GM21723 (cell line): ENCODE measurements around the gene SCAPER.

Experiments used
- ATAC-seq: cut with Tn5 transposase; IDR thresholded peaks from one replicate; pipeline ENCODE4 v1.9.1; 2021; ENCODE audit warnings: mild to moderate bottlenecking, moderate library complexity; ENCODE audit not compliant: unreplicated experiment

SCAPER gene

DNA sequence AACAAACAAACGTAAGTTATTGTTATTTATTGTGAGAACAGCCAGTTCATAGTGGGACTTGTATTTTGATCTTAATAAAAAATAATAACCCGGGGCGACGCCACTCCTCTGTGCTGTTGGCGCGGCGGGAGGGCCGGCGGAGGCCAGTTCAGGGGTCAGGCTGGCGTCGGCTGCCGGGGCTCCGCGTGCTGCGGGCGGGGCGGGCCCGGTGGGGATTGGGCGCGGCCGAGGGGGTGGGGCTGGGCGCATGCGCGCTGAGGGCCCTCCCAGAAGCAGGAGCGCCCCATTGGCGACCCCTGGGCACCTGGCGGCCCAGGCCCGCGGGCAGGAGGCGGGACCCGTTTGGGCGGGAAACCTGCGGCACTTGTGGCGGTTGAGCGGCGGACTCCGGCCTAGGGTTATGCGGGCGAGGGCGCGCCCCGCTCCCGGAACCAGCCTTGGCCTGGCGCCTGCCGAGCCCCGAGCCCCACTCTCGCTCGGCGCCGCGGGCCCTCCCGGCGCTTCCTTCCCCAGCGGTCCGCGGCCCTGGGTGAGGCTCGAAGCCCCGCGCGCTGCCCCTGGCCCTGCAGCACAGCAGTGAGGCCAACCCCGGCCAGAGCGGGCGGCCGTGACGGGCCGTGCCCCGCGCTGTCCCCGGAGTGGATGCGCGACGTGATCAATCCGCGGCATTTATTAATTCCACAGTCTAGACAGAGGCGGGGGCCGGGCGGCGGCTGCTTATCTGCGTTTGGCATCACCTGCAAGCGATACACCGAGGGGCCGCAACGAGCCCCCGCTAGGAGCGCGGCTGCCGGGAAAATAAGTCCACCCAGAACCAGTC, 562.5 kb downstream of the SCAPER start:
- no peak for ATAC-seq

DNA sequence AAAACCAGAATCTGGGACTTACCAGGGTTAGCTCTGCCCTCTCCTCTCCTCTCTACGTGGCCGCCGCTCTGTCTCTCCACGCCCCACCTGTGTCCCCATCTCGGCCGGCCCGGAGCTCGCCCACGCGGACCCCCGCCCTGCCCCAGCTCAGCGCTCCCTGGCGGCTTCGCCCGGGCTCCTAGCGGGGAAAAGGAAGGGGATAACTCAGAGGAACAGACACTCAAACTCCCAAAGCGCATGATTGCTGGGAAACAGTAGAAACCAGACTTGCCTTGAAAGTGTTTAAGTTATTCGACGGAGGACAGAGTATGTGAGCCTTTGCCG, 563.1 kb downstream of the SCAPER start:
- no peak for ATAC-seq

DNA sequence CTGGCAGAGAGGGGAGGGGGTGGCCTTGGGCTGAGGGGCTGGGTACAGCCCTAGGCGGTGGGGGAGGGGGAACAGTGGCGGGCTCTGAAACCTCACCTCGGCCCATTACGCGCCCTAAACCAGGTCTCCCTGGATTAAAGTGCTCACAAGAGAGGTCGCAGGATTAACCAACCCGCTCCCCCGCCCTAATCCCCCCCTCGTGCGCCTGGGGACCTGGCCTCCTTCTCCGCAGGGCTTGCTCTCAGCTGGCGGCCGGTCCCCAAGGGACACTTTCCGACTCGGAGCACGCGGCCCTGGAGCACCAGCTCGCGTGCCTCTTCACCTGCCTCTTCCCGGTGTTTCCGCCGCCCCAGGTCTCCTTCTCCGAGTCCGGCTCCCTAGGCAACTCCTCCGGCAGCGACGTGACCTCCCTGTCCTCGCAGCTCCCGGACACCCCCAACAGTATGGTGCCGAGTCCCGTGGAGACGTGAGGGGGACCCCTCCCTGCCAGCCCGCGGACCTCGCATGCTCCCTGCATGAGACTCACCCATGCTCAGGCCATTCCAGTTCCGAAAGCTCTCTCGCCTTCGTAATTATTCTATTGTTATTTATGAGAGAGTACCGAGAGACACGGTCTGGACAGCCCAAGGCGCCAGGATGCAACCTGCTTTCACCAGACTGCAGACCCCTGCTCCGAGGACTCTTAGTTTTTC, 563.6 kb downstream of the SCAPER start:
- ATAC-seq: no peak

DNA sequence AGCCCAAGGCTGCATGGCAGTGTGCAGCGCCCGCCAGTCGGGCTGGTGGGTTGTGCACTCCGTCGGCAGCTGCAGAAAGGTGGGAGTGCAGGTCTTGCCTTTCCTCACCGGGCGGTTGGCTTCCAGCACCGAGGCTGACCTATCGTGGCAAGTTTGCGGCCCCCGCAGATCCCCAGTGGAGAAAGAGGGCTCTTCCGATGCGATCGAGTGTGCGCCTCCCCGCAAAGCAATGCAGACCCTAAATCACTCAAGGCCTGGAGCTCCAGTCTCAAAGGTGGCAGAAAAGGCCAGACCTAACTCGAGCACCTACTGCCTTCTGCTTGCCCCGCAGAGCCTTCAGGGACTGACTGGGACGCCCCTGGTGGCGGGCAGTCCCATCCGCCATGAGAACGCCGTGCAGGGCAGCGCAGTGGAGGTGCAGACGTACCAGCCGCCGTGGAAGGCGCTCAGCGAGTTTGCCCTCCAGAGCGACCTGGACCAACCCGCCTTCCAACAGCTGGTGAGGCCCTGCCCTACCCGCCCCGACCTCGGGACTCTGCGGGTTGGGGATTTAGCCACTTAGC, 564.3 kb downstream of the SCAPER start:
- no peak for ATAC-seq

DNA sequence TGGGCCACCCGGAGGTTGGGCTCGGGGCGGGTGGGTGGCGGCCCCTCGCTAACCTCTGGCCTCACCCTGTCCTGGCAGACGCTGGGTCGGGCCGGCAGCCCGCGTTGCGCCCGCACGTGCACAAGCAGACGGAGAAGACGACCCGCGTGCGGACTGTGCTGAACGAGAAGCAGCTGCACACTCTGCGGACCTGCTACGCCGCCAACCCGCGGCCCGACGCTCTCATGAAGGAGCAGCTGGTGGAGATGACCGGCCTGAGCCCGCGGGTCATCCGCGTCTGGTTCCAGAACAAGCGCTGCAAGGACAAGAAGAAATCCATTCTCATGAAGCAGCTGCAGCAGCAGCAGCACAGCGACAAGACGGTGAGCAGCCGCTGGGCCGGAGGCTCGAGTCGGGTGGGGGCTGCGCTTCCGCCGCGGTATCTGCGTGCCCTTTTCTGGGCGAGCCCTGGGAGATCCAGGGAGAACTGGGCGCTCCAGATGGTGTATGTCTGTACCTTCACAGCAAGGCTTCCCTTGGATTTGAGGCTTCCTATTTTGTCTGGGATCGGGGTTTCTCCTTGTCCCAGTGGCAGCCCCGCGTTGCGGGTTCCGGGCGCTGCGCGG, 564.8 kb downstream of the SCAPER start:
- ATAC-seq: no peak

DNA sequence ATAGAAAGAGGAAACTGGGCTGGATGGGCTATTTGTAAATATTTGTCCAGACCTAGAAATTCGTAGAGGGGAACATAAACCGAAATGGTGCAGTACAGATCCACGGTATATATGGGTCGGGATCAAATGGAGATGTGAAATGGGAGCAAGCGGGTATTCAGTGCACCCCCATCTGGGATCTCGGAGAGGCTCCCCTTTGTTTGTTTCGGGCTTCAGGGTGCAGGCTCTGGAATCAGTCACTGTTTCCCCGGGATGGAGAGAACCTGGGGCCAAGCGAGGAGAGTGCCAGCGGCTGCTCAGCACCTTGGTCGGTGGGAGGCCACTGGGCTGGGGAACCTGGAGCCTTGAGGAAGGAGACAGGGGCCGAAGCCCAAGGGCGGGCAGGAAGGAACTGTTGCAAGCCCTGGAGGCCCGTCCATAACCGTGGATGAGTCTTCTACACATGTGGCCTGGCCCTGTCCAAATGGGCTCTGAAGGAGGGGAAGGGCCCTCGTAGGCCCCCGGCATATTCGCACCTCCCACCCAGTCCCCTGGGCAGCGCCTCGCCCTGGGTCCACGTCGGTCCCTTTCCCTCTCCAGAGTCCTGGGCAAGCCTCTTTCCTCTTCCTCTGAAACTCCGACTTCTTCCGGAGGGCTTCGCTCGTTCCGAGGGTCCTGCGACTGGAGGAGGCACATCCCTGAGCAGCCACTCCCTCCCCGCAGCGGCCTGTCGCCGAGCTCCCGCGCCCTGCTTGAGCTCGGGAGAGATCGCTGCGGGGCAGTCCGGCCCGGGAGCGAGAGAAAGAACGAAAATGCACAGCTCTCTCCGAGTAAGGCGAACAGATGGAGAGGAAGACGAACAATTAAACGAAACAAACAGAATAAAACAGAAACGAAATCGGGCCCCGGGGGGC, 565.6 kb downstream of the SCAPER start:
- ATAC-seq: no peak

DNA sequence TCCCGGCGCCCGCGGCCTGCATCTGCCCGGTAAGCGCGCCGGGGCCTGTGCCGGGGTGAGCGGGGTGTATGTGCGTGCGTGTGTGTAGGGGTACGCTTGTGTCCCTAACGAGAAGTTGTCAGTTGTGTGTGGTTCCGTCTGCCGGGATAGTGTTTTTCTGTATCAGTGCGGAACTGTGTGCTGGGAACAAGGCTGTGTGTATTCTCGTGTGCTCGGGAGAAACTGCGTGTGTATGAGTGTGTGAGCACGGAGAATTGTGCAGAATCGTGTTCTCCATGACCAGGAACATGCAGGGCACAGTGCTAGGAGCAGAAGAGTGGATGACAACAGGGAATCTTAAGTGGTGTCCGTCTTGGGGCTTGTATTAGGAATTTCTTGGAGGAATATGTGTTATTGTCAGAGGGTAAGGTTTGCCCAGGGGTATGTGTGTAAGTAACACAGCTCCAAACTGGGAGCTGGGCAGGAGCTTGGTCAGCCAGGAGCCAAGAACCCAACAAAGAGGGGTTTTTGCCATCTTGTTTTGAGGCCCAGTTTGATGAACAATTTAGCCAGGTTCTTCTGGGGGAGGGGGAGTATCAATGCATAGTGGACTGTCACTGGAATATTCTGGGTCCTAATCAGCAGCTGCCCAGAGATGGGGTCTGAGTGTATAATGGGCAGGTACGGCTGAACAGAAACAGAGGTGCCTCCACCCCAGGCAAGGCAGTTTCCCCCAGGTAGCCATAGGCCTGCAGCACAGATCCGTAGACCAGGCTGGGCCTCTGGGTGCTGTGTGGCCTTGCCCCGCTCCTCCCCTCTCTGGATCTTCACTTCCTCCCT, 566.4 kb downstream of the SCAPER start:
- ATAC-seq: no peak

DNA sequence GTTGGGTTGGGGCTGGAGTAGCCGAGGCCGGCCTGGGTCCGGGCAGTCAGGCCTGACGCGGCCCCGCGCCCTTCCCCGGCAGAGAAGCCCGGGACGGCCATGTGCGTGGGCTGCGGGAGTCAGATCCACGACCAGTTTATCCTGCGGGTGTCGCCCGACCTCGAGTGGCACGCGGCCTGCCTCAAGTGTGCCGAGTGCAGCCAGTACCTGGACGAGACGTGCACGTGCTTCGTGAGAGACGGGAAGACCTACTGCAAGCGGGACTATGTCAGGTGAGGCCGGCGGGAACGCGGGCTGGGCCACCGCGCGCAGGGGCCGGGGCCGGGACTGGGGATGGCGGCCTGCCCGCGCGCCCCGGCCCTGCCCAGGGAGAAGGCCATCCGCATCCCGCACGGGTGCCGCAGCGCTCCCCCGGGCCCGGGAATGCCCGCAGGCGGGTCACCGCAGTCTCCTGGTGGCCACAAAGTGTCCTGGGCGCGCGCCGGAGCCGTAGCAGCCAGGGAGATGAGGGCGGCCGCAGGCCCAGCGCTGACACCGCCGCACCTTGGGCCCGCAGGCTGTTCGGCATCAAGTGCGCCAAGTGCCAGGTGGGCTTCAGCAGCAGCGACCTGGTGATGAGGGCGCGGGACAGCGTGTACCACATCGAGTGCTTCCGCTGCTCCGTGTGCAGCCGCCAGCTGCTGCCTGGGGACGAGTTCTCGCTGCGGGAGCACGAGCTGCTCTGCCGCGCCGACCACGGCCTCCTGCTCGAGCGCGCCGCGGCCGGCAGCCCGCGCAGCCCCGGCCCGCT, 567.2 kb downstream of the SCAPER start:
- ATAC-seq: no peak

DNA sequence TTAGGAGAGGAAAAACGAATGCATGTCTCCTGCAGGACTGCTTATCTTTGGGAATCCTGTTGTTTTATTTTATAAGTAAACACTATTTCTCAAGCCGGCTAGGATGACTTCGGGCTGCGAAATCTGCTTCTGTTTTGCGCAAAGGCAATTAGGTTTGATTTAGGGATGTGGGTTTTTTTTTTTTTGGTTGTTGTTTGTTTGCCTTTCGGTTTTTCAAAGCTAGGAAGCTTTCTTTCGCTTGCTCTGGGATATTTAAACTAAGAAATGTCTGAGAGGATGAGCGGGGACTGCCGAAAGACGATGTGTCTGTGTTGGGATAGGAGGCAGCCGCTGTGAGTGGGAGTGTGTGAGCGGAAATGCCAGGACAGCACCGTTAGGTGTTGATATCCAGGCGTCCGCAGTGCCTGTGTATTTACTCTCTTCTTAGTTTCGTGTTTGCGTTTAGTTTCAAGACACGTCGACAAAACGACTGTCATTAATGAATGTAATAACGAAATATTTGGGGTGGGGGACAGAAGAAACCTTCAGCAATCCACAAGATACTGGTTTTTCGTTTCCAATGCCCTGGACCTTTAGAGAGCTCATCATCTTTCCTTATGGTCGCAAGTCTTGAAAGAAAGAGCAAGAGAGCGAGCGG, 568.0 kb downstream of the SCAPER start:
- no peak for ATAC-seq

DNA sequence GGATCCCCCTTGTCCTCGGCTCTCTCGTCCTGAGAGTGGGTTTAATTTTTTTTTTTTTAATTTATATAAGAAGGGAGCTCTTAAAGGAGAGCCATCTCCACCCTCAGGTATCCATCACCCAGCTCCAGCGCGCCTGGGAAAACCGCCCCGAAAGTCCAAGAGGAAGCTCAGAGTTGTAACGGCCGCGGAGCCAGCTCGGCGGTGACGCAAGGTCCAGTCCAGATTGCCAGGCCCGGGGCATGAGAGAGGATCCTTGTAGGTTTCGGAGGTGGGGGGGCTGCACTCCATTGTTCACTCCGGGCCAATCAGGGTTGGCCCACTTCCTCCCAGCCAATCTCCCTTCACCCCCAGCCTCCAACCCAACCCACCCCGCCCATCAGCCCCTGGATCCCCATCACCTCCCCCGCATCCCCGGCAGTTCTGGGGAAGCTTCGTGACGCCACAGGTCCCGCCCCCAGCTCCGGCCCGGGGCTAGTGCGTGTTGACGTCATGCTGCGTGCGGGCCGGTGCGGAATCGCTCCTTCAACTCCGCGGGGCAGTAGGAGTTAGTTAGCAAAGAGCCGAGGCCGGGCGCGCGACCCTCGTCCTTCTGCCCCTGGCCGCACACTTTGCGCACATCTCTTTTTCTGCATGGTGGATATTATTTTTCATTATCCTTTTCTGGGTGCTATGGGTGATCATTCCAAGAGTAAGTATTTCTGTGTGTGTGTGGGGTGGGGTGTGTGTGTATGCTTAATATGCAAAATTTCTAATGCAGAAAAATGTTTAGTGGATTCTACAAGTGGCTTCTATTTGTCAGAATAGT, 568.7 kb downstream of the SCAPER start, which contains the start of gene ISL2:
Gene ISL2, plus strand, starts transcription at position 520 of the 805 bp plus-strand sequence. Its CDS starts 111 bp downstream, at position 631.
- ATAC-seq: peak; percentile 48

DNA sequence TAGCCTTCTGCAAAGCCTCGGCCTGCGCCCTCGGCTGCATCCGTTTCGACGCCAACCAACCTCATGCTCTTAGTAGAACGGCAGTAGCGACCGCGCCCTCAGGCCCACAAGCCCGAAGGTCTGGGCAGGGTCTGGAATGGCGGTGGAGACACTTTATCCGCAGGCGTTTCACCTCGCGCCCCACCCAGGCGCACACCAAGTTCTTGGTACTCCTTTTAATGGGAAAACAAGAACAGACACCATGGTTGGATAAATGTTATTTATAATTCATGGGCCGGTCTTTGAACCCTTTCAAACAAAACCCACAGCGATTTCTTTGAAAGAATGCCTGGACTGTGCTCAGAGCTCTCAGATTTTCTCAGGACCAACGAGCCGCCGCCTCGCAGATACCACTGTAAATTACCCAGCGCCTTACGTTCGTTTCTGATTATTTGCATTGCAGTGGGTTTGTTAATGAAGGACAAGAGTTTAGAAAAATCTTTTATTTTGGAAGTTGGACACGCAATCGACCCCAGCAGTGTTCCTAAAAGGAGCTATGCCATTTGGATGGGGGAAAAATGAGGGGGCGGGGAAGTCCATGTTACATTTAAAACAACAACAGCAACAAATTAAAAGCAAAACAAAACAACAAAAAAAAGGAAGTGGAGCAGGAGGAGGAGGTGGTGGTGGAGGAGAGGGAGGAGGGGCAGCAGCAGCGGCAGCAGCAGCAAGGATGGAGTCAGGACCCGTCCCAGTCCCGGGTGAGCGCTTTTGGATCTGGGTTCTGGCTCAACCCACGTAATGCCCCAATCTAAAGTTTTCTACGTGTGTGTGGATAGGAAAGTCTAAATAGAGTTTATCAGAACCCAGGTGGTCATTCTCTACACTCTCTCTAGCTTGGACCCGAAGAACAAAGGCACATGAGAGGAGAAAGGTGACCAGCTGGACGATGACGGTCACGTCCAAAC, 569.6 kb downstream of the SCAPER start:
- ATAC-seq: no peak

DNA sequence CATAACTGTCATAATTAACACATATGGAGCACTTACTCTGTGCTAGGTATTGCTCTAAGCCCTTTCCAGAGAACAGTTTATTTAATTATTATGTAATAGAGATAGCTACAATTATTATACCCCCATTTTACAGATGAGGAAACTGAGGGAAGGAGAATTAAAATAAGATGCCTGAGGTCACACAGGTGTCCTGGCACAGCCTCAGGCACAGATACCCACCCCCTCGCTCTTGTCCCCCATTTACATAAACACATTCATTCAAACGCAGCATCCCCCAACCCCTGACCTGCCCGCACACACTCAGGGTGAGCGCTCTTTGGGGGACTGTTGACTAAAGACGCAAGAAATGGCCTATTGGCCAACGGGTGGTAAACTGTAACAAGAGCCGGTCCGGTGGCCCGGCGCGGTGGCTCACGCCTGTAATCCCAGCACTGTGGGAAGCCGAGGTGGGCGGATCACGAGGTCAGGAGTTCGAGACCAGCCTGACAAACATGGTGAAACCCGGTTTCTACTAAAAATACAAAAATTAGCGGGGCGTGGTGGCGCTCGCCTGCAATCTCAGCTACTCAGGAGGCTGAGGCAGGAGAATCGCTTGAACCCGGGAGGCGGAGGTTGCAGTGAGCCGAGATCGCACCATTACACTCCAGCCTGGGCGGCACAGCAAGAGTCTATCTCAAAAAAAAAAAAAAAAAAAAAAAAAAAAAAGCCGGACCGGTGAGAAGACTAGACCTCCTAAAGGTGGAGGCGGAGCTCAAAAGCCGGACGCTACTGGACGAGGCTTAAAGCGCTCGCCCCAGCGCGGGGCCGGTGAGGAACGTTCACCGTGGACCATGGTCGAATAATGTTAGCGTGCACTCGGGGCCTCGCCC, 570.5 kb downstream of the SCAPER start:
- no peak for ATAC-seq

DNA sequence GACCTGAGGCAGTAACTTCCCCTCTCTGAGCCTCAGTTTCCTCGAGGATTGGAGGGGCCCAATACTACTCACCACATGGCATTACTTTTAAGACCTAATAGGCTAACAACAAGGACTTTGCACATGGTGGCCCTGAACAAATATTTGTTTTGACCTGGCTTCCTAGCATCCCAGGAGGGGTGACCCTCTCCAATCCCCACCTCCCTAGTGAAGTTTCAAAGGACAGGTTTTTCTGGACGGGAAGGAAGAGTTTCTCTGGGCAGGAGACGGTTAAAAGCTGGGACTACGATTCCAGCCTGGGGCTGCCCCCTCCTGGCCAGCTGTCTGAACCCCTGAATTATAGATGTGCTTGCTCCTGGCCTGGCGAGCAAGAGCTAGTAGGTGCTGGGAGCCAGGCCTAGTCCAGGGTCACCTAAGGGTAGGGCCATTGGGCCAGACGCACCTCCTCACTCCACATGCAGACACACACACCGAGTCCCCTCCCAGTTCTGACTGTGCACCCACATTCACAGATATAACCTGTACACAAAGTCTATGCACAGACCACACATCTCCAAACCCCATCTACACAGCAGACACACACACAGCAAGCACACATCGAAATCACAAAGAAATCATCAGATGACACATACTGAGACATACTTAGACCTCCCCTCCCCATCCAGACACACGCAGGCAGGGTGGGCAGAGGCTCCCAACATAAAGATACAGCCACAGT, 571.3 kb downstream of the SCAPER start:
- no peak for ATAC-seq

DNA sequence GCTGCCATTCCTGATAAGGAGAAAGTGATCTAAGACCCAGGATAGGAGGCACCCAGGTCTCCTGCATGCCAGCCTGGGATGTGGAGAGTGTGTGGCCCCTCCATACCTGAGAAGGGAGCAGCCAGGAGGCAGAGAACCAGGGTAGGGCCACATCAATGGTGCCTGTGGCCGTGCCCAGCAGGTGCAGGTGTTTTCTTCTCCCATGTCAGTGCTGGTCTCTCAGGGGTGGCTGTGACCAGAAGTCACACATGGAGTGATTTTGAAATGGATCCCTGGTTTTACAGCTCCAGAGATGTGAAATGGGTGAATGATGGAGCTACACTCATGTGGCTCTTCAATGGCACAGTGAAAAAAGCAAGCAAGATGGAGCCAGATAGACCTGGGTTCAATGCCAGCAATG, 571.8 kb downstream of the SCAPER start:
- ATAC-seq: no peak

DNA sequence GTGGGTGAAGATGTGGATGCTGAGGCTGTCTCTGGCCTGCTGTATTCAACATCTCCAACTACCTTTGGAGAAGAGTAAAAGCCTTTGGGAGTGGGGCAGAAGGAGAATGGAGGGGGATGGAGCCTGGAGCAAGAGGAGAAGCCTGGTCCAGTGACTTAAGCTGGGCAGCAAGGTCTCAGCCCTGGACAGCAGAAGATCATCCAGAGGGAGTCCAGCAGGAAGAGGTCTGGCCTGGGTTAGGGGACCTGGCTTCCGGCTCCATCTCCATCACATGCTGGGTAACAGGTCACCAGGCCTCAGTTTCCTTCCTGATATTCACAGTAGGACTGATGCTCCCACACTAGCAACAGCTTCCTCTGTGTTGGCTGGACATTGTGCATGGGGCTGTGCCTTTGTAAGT, 572.3 kb downstream of the SCAPER start:
- no peak for ATAC-seq
